AG09319 (cell line): ENCODE measurements around the gene PRPF40A.
A peak's percentile ranks its signal among the peaks of the same experiment; 100 is the strongest.
"Not testable (repeated sequence)": the region's sequence is repeated elsewhere in the genome, so short reads cannot be mapped to it uniquely, and the experiment has no call there.

ENCODE experiments used
- DNase-seq: peaks from one replicate; pipeline ENCODE4 v3.0.0-alpha.2; 2010; ENCODE audit warnings: low read depth; ENCODE audit errors: extremely low read depth
- TF ChIP-seq, protein P1 (sequence below): IDR thresholded peaks from 2 replicates; pipeline ENCODE4 v1.5.1; 2011; ENCODE audit warnings: low read depth, mild to moderate bottlenecking, inconsistent platforms, low read length, moderate library complexity

The PRPF40A gene

GRCh38 chr2:152755029-152755428 lies 37.8 kb upstream of the PRPF40A start:
- TF ChIP-seq, protein P1, sequence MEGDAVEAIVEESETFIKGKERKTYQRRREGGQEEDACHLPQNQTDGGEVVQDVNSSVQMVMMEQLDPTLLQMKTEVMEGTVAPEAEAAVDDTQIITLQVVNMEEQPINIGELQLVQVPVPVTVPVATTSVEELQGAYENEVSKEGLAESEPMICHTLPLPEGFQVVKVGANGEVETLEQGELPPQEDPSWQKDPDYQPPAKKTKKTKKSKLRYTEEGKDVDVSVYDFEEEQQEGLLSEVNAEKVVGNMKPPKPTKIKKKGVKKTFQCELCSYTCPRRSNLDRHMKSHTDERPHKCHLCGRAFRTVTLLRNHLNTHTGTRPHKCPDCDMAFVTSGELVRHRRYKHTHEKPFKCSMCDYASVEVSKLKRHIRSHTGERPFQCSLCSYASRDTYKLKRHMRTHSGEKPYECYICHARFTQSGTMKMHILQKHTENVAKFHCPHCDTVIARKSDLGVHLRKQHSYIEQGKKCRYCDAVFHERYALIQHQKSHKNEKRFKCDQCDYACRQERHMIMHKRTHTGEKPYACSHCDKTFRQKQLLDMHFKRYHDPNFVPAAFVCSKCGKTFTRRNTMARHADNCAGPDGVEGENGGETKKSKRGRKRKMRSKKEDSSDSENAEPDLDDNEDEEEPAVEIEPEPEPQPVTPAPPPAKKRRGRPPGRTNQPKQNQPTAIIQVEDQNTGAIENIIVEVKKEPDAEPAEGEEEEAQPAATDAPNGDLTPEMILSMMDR = peak; percentile 7; the same call in 1 of the 2 replicates

GRCh38 chr2:152747751-152748150 lies 30.5 kb upstream of the PRPF40A start:
- not testable (repeated sequence) for DNase-seq

More at GRCh38 chr2:152755029-152755428, 37.8 kb upstream of the PRPF40A start:
- no peak for DNase-seq

DNA sequence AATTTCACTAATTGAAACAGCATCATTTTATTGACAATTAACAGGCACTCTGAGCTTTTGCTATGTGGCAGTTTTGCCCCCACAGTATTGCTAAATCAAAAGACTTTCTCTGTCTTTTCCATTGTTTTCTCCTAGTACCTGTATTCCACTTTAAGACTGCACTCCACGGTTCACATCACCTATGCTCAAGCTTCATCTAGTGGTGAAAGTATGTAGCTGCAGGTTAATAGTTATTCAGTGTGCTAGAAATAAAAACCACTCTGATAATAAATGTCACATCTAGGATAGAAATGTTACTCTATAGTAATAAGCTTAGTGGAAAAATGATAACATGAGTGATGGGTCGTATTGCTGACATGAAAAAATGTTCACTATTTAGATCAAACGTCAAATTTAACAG lies 25.7 kb upstream of the PRPF40A start:
- DNase-seq = no peak
- TF ChIP-seq, protein P1 = peak; percentile 32

- TF ChIP-seq, protein P1 = peak; percentile 78
- peak; percentile 20 for DNase-seq
Observed at GRCh38 chr2:152740743-152741328, 23.6 kb upstream of the PRPF40A start.

DNA sequence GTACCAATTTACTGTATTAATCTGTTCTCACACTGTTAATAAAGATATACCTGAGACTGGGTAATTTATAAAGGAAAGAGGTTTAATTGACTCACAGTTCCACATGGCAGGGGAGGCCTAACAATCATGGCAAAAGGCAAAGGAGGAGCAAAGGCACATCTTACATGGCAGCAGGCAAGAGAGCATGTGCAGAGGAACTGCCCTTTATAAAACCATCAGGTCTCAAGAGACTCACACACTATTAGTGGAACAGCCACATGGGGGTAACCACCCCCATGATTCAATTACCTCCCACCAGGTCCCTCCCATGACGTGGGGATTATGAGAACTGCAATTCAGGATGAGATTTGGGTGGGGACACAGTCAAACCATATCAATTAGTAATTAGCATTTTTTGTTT lies 22.4 kb upstream of the PRPF40A start:
- not testable (repeated sequence) for DNase-seq

GRCh38 chr2:152738438-152738837 lies 21.2 kb upstream of the PRPF40A start:
- TF ChIP-seq, protein P1 = no peak

GRCh38 chr2:152737509-152737908 lies 20.2 kb upstream of the PRPF40A start:
- not testable (repeated sequence) for DNase-seq

More at GRCh38 chr2:152738438-152738837, 21.2 kb upstream of the PRPF40A start:
- no peak for DNase-seq

GRCh38 chr2:152730591-152731333 lies 13.5 kb upstream of the PRPF40A start:
- DNase-seq = no peak

More at GRCh38 chr2:152730591-152731333, 13.5 kb upstream of the PRPF40A start:
- TF ChIP-seq, protein P1 = no peak
